ENCODE results near the gene TMEM178A.
"Not testable (repeated sequence)": the region's sequence is repeated elsewhere in the genome, so short reads cannot be mapped to it uniquely, and the experiment has no call there.

The TMEM178A gene

DNA sequence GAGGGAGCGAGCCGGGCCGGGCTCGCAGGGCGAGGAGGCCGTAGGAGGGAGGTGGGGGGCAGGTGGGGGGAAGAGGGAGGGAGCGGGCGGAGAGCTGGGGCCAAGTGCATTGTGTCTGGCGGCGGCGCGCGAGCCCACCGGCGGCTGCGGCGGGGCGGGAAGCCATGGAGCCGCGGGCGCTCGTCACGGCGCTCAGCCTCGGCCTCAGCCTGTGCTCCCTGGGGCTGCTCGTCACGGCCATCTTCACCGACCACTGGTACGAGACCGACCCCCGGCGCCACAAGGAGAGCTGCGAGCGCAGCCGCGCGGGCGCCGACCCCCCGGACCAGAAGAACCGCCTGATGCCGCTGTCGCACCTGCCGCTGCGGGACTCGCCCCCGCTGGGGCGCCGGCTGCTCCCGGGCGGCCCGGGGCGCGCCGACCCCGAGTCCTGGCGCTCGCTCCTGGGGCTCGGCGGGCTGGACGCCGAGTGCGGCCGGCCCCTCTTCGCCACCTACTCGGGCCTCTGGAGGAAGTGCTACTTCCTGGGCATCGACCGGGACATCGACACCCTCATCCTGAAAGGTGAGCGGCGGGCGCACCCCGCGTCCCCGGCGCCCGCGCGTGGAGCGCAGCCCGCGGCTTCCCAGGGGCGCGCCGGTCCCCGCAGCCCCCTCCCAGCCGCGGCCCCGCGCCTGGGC, at the start of gene TMEM178A:
Gene TMEM178A, plus strand, starts transcription at position 107 of the 680 bp plus-strand sequence. Its CDS starts 58 bp downstream, at position 165.
- DNase-seq: no peak

DNA sequence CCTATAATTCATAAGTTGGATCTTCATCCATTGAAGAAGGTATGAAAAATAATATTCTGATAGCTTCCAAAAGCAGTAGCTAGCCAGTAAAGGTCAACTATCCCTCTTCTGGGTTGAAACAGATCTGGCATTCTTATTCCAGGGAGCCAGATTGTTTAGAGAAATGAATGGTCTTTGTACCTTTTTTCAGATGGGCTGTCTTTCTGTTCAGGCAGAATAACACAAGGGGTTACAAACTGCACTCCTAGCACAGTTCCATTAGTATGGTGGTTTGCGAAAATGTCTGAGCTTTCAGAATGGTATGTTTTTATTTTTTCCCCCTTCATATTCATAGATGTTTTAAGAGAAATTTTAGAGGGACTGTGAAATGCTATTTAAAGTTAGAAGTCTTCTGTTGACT, 47.5 kb upstream of the TMEM178A start:
- no peak for DNase-seq

DNA sequence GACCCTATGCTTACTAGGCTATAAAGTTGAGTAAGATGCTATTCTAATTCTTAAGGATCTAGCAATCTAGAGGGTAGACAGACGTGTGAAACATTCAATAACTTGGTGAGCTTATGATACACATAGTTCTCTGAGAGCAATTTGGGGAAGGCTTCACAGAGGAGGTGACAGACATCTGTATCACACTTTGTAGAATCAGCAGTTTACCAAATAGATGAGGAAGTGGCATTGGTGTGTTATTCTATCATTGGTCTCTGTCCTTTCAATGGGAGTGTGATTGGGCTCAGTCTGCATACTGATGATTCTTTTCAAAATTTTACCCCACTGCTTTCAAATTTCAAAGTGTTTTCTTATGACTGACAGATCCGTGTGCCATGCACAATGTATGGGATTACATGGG, 47.0 kb upstream of the TMEM178A start:
- DNase-seq: no peak

DNA sequence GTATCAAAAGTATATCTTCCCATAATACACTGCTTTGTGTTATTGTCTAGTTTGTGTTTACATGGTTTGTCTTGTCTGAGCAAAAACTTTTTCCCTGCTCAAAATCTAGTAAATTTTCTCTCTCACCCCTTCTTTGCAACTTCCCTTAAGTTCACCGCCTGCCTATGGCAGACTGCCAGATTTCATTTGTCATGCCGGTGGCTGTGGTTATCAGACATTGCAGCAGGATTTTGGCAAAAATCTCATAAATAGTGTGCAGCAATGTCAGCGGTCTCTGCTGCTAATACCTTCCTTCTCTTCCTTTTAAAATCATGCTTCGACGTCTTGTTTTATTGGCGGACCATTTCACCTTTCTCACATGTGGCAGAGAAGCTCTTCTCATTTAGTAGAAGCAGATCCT, 45.6 kb upstream of the TMEM178A start:
- DNase-seq: peak; percentile 12

DNA sequence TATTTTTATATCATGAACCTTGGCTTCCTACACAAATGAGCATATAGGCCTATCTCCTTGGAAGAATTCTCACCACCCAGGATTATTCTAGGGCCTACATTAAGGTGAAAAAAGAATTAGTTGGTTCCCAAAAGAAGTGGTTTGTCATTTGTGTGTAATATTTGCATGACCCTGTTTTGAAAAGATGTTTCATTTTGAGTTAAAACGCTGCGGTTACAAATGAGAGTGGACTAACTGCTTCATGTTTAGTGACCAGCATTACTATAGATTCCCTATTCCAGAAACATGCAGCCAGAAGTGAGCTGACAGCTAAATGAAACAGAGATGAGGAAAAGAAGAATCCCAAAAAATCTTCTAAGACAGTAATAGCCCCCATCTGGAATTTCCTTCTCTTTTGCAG, 44.1 kb upstream of the TMEM178A start:
- no peak for DNase-seq

DNA sequence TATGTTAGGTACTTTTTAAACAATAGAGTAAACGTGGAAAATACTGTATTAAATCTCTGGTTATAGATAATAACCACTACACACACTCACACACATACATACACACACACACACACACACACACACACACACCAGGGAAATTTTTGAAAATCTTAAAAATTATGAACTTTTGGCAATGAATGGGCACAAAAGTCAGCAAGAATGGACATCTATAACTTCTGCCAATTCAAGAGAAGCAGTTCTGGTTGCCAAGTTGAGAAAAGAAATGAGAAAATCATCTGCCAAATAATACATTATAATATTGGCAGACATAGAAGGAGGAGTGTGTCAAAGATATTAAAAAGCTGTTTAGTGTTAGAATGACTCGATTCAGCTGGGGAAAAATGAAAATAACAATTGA, 42.9 kb upstream of the TMEM178A start:
- no peak for DNase-seq

DNA sequence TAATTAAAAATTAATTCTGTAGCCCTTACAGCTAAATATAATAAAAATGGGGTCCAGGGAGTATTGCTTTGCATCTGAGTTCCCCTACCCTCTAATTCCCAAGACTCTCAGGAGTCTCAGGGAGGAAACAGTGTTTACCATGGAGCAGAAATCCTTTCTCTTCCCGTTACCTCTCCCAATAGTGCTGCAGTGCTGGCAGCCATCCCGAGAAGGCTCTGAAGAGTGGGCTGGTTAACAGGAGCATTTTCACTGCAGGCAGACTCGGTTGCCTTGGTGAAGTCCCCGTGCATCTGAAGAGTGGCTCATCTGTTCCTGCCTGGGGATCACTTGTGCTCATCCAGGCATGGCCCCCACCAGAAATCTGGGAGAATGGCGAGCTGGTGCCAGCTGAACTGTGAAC, 41.8 kb upstream of the TMEM178A start:
- no peak for DNase-seq

DNA sequence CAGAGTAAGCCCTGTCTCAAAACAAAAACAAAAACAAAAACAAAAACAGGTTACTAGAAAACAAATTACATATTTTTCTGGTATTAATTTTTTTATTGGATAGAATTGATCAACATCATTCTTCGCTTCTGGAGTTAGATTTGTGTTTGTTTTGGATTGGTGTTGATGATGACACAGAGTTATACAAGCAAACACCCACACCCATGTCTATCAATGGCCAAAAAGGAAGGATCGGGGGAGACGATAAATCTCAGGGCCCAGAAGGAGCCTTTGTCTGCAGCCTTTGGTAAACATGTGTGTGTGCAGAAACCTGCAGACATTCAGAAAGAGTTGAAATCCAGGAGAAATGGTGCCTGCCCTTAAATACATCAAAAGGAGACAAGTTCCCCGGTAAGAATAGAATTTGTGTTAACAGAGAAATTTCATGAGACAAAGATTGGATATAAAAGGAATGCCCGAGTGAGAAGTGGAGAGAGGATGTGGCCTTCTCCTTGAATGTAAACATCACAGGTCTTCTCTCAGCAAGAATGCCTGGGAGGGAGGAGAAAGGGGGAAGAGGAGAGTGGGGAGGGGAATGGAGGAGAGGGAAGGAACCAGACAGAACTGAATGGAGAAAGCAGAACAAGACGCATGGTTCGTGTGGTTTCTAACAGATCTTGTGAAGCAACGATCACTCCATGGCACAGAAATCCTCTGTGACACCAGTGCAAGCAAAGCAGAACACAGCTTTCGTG, 40.4 kb upstream of the TMEM178A start:
- peak; percentile 23 for DNase-seq

DNA sequence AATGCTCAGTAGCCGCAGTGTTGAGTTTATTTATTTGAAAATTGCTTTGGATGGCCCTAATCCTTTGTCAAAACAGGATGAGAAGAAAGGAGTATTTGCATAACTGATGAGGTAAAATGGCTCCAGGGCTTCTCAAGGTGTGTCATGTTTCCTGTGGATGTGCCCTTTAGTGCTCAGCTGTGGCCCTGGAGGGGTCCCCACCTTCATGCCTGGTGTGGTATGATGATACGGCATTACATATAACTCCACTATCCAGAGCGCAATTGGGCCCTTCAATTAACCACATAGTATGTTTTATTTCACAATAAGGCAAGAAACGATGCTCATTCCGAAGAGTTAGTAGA, 39.8 kb upstream of the TMEM178A start:
- no peak for DNase-seq

DNA sequence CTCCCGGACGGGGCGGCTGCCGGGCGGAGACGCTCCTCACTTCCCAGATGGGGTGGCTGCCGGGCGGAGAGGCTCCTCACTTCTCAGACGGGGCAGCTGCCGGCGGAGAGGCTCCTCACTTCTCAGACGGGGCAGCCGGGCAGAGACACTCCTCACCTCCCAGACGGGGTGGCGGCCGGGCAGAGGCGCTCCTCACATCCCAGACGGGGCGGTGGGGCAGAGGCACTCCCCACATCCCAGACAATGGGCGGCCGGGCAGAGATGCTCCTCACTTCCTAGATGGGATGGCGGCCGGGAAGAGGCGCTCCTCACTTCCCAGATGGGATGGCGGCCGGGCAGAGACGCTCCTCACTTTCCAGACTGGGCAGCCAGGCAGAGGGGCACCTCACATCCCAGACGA, 37.4 kb upstream of the TMEM178A start:
- DNase-seq: not testable (repeated sequence)

DNA sequence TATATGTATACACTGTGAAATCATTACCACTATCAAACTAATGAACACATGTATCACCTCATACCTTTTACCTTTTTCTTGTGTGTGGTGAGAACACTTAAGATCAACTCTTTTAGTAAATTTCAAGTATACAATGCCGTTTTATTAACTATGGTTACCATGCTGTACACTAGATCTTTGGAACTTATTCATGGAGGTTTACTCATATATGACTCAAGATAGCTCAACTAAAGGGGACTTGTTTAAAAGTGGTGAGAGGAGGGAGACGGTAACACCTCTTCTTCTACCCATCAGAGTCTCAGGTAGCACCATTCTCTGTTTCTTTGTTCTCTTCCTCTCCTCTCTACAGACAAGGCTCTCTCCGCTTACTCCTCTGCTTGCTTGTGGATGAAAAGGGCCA, 36.1 kb upstream of the TMEM178A start:
- no peak for DNase-seq

DNA sequence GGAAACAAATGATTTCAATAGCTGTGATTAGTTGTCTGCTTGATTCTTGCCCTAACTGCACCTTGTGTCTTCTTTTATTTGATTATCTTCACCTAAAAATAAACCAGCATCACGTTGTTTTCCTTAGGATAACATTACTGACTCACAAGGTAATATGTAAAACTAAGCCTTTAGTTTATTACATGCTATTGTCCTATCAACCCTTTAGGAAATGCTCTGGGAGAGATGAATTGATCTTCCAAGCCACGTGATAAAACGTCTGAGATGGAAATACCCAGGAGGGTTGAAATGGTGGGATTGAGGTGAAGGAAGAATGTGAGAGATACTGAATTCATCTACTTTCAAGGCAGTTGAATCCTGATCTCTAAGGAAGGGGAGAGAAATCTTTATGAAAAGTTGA, 34.5 kb upstream of the TMEM178A start:
- DNase-seq: no peak

DNA sequence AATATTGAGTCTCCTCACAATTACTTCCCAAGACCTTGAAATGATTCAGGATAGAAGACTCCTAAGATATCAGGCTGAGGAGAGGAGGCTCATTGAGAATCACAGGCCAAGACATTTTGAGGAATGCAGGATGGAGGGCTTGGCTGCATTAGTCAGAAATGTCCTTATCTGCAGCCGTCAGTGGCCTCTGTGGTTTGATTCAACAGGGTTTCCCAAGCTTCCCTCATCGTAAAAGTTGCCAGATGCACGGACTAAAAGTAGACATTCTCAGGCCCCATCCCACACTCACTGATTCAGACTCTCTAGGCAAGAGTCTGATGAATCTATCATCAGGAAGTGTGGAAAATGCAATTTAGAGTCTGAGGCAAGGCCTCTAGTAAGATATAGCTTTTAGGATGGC, 34.0 kb upstream of the TMEM178A start:
- no peak for DNase-seq

DNA sequence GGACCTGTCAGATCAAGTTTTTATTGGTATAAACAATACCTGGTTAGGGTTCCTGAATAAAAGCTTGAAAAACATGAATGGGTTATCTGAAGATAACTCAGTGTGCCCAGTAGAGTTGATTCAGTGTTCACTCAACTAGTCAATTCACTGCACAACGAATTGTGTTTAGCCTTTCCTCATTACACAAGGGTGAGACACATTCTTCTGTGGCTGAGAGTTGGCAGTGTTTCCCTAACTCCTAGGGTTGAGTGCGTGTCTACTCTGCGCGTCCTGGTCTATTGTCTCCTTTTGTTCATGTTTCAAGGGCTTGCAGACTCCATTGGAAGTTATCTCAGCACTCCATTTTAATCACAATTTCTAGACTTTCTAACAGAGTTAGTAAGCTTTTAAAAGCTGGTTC, 32.8 kb upstream of the TMEM178A start:
- no peak for DNase-seq

DNA sequence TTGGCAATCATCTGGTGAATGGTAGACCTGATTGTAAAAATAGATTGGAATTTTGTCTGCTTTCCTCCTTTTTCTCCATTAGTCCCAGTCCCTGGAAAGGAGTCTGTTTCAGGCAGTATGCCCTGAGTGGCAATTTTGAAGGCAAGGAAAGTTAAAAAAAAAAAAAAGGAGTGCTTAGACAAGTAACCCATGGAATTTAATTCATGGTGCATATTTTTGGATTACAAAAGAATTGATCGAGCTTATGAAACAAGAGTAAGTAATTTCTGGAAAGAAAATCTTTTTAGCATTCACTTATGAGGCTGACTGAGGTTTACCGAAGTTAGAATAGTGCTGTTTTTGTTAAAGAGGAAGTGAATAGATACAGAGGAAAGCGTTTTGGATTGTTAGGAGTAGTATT, 29.4 kb upstream of the TMEM178A start:
- no peak for DNase-seq

DNA sequence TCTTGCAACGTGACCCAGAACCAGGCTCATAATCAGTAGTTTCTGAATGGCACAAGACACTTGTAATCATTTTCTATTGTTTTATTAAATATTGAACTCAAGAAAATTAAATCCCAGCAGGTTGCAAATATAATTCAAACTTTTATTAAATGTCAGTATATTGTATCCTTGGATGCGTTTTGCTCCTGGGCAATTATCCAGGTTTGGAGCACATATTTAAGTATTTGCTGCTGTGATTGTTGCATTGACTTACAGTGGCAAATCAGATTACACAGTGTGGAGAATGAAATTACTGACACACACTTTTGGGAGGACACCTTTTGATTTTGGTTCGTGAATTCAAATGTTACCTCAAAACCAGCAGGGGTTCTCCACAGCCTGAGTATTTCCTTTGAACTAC, 27.1 kb upstream of the TMEM178A start:
- DNase-seq: no peak

DNA sequence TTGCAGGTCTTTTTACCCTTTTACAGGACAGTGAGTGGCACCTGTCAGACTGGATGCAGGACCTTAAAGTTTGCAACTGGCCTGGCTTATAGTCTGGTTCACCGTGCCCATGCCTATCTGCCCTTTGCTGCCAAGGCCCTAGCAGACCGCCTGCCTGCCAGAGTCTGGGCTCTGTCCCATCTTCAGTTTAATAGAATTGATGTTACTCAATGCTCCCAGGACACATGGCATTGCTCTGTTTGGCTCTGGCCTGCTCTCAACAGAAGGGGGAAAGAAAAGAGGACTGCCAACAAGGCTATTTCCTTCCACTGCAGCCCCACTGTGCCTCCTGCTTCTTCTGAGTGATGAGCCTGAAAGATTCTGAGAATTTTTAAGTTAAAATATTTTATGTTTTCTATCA, 25.6 kb upstream of the TMEM178A start:
- DNase-seq: no peak

DNA sequence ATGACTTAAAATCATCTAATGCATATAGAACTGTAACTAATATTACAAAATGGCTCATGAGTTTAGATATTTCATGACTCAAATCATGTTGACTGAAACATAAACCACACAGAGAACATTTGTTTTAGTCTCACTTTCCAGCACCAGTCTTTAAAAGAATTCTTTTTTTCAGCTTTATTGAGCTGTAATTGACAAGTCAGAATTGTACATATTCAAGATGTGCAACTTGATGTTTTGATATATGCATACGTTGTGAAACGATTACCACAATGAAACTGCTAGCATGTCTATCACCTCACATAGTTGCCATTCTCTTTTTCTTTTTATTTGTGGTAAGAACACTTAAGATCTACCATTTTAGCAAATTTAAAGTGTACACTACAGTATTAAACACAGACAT, 25.0 kb upstream of the TMEM178A start:
- no peak for DNase-seq

DNA sequence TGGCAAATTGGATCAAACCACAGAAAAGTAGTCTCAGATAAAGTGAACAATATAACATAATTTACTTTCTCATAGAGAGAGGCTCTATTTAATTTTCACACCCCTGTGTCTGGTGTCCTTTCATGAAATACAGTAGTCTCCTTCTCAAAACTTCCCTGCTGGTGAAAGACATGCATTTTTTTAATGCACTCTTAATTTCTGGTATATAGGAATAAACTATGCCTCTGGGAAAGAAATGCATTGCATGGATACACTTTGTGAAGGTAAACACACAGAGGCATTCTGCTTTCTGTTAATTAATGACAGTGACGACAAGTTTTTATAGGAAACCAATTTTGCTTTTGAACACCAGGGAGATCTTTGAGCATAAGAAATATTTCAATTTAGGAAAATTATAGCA, 24.1 kb upstream of the TMEM178A start:
- DNase-seq: no peak

DNA sequence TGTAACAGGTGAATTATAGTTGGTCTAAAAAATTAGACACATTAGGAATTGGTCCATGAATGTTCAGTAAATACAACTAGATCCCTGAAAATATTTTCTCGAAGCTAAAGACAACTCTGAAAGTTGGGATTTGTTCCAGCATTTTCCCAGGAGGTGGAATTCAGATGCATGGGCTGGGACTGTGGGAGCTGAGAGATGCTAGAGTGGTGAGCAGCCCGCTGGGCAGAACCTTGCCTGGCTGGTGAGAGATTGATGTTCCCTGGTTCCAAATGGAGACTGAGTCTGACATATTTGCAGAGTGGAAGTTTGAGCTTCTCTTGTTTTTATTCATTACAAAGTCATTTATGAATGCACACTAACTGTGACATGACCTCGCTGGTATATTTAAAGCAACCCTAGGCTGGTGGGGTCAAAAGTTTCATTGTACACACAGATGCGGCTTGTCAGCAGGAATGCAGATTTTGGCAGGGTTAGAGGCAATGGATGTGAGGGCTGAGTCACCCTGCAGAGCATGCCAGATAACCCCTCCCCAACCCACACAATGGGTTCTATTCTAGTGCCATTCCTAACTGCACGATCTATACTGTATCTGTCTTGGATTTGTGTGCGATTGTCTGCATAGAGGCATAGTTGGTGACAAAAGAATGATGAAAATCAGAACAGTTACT, 23.5 kb upstream of the TMEM178A start:
- no peak for DNase-seq

DNA sequence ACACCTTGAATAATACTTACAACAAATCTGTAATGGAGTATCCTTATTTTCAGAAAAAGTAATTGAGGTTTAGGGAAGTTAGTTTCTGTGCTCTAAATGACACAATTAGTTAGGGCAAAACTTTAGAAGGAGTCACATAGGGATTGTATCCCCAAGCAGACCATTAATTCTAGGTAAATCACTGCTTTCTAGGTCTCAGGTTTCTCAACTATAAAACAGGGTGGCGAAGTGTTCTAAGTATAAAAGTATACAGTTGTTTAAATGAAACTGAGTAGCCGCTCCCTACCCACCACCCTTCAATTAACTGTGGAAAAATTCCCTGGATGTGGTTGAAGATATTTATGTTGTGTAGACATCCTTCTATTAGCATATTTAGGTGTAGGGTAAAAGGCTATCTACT, 19.9 kb upstream of the TMEM178A start:
- no peak for DNase-seq

DNA sequence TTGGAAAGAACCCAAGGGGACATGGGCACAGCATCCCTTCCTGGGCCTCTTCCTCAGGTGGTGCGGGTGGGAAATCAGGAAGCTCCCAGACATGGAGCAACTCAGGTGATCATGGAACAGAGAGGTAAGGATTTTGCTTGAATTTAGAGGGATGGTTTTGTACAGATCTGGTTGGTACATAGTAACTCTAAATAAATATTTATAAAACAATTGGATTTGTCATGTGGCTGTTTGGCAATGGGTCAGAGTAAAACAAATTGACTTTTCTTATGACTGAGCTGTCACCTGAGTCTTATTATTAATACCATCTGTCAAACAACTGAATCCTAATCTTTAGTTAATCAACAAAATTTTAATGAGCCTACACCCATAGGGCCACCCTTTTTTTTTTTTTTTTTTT, 19.4 kb upstream of the TMEM178A start:
- no peak for DNase-seq

DNA sequence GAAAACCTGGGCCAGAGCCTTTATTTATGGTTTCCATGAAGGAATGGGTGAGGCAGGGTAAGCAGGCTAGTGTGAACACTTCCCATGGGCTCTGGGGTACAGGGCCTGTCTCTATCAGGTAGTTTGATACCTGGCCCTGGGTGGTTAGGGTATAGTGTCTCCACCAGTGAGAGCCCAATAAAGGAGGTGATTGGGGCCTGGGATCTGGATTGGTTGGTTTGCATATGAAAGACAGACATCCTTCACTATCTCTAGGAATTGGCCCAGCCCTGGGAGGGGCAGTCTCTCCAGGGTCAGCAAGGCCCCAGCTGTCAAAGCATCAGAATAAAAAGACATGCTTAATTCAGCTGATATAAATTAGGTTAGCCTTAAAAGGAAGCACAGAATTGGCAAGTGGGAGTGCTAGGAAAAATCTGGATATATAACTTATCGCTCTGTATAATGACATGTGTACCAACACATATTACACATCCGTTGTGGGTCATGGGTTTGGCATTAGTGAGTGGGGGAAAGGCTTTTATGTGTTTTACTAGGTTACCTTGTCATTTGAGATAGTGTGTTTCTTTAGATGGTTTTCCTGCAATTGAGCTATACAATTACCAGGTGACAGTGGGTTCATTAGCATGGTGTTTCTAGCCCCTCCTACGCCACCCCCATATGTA, 18.5 kb upstream of the TMEM178A start:
- no peak for DNase-seq

DNA sequence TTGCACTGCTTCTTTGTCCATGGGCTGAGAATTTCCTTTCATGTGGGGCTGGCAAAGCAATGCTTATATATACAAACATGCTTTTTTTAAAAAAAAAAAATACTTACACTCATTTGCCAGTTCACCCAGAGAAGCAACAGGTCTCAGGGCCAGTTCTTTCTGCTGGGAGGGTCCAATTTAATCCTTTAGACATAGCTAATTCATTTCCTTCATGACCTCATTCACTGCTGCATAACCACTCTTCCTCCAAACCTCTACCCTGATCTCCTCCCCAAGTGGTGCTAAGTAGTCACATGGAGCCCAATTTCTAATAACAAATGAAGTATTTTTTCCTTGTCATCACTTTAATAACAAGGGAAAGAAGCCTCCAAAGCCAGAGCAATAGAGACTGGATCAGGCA, 17.1 kb upstream of the TMEM178A start:
- DNase-seq: no peak

Data from SIG-M5 (cell line).